SU-DHL-6 (cell line): ENCODE results near the gene MMP7.

Experiments used
- H2AFZ ChIP-seq: fragments of 200-600 bp; sonication (generic); 2 replicates; pipeline ENCODE4 v1.6.1; 2014; ENCODE audit warnings: low read depth, mild to moderate bottlenecking, moderate library complexity, mixed read lengths, antibody characterized with exemption, low read length; ENCODE audit not compliant: severe bottlenecking
- H3F3A ChIP-seq: fragments of 200-600 bp; shearing (Covaris generic); 2 replicates; pipeline ENCODE4 v1.6.0; 2016; ENCODE audit warnings: antibody characterized with exemption, mild to moderate bottlenecking; ENCODE audit not compliant: insufficient read depth
- H3K27ac ChIP-seq: fragments of 200-600 bp; sonication (generic); 2 replicates; pipeline ENCODE4 v1.5.1; 2016; ENCODE audit warnings: low read depth, mild to moderate bottlenecking, low read length, moderate library complexity, mixed read lengths
- H3K27me3 ChIP-seq: fragments of 200-600 bp; sonication (generic), shearing (Covaris generic); 2 replicates; pipeline ENCODE4 v1.6.0; 2014; ENCODE audit warnings: mild to moderate bottlenecking, low read length
- H3K36me3 ChIP-seq: fragments of 200-600 bp; sonication (generic); 2 replicates; pipeline ENCODE4 v1.6.1; 2014; ENCODE audit warnings: mild to moderate bottlenecking, low read length, mixed read lengths
- H3K4me2 ChIP-seq: fragments of 300-600, 200-600 bp; shearing (Covaris generic), sonication (generic); 2 replicates; pipeline ENCODE4 v1.6.0; 2014; ENCODE audit warnings: low read length, low read depth, mild to moderate bottlenecking; ENCODE audit not compliant: poor library complexity, severe bottlenecking
- H3K4me3 ChIP-seq: fragments of 200-600 bp; sonication (generic); 2 replicates; pipeline ENCODE4 v1.5.1; 2014; ENCODE audit warnings: antibody characterized with exemption, low read length, mild to moderate bottlenecking, mixed read lengths; ENCODE audit not compliant: insufficient read depth, poor library complexity, severe bottlenecking
- H3K79me2 ChIP-seq: fragments of 200-600 bp; sonication (generic); 2 replicates; pipeline ENCODE4 v1.6.1; 2014; ENCODE audit warnings: mild to moderate bottlenecking, low read length, moderate library complexity; ENCODE audit not compliant: insufficient read depth
- H3K9ac ChIP-seq: fragments of 200-600 bp; sonication (generic); 2 replicates; pipeline ENCODE4 v1.7.0; 2014; ENCODE audit warnings: mild to moderate bottlenecking, low read length
- H3K9me2 ChIP-seq: fragments of 200-600 bp; sonication (generic); replicated peaks from 2 replicates; pipeline ENCODE4 v1.6.1; 2014; ENCODE audit warnings: low read length; ENCODE audit not compliant: insufficient read depth
- H3K9me3 ChIP-seq: fragments of 200-600 bp; sonication (generic); 2 replicates; pipeline ENCODE4 v1.6.1; 2014; ENCODE audit warnings: low read length, mixed read lengths; ENCODE audit not compliant: insufficient read depth
- H4K20me1 ChIP-seq: fragments of 200-600 bp; sonication (generic); 2 replicates; pipeline ENCODE4 v1.6.1; 2014; ENCODE audit warnings: low read depth, mild to moderate bottlenecking, antibody characterized with exemption, low read length, moderate library complexity, mixed read lengths
- CTCF ChIP-seq: fragments of 200-600 bp; sonication (generic); IDR thresholded peaks from one replicate; pipeline ENCODE4 v1.5.1; 2017; ENCODE audit warnings: antibody characterized with exemption, mild to moderate bottlenecking, low read length, moderate library complexity; ENCODE audit not compliant: insufficient read depth, poor library complexity, severe bottlenecking
- EZH2phosphoT487 ChIP-seq: fragments of 200-600 bp; sonication (generic), shearing (Covaris generic); conservative IDR thresholded peaks from 2 replicates; pipeline ENCODE4 v1.6.1; 2018; ENCODE audit warnings: mild to moderate bottlenecking, antibody characterized with exemption, low read length, moderate library complexity, mixed read lengths

MMP7 gene

GRCh38 chr11:102497061-102497460, 33.5 kb downstream of the MMP7 start:
- Histone ChIP-seq H2AFZ (no peak overlapping the region), H3K9ac (no peak overlapping the region), H3K9me2 (no peaks in the 10 kb centered on the region), H3K27me3 (no peaks in the 10 kb centered on the region), H3K36me3 (no peaks in the 10 kb centered on the region), H3K79me2 (no peaks in the 10 kb centered on the region), H3K4me3 (no peak overlapping the region), H4K20me1 (no peaks in the 10 kb centered on the region), H3F3A (no peaks in the 10 kb centered on the region), H3K4me2 (no peak overlapping the region), H3K27ac (no peak overlapping the region), H3K9me3 (no peaks in the 10 kb centered on the region)
- TF ChIP-seq EZH2phosphoT487: no peak
- no peak for TF ChIP-seq CTCF

- Histone ChIP-seq H3K9ac (no peak overlapping the region), H3K27me3 (no peaks in the 10 kb centered on the region), H3K4me3 (no peak overlapping the region), H4K20me1 (no peaks in the 10 kb centered on the region), H3K27ac (no peak overlapping the region), H3K9me2 (no peaks in the 10 kb centered on the region), H3K79me2 (no peaks in the 10 kb centered on the region), H3F3A (no peaks in the 10 kb centered on the region), H3K4me2 (no peak overlapping the region), H3K36me3 (no peaks in the 10 kb centered on the region), H3K9me3 (no peaks in the 10 kb centered on the region), H2AFZ (peak overlapping the region; percentile 17)
- TF ChIP-seq CTCF (peak; percentile 41), EZH2phosphoT487 (no peak)
Measured at GRCh38 chr11:102495161-102496042, 35.1 kb downstream of the MMP7 start.

- TF ChIP-seq CTCF: no peak
- no peak for TF ChIP-seq EZH2phosphoT487
- Histone ChIP-seq H3K4me3 (no peak overlapping the region), H3F3A (no peaks in the 10 kb centered on the region), H2AFZ (no peak overlapping the region), H3K27me3 (no peaks in the 10 kb centered on the region), H3K4me2 (no peak overlapping the region), H3K9me3 (no peaks in the 10 kb centered on the region), H3K9me2 (no peaks in the 10 kb centered on the region), H3K36me3 (no peaks in the 10 kb centered on the region), H3K79me2 (no peaks in the 10 kb centered on the region), H4K20me1 (no peaks in the 10 kb centered on the region), H3K9ac (no peak overlapping the region), H3K27ac (no peak overlapping the region)
Measured at GRCh38 chr11:102494216-102494615, 36.3 kb downstream of the MMP7 start.
